K562 (cell line): ENCODE measurements around the gene PYDC2. TPM values are rescaled to one million over a fixed set of nuclear protein-coding genes. Genes with fewer than 3 reads are reported as not detected.
A peak's percentile ranks its signal among the peaks of the same experiment; 100 is the strongest.

Experiments used
- C11orf30 ChIP-seq: fragments of 450-650 bp; IDR thresholded peaks from 2 replicates; pipeline ENCODE4 v1.6.1; 2016; ENCODE audit warnings: low read depth, mild to moderate bottlenecking
- CBX5 ChIP-seq: IDR thresholded peaks from 2 replicates; pipeline ENCODE4 v1.6.1; 2014; ENCODE audit warnings: low read depth, borderline replicate concordance
- GATAD2B ChIP-seq: fragments of 450-650 bp; IDR thresholded peaks from 2 replicates; pipeline ENCODE4 v1.6.1; 2017; ENCODE audit warnings: mild to moderate bottlenecking, borderline replicate concordance
- HDAC3 ChIP-seq: fragments of 450-650 bp; IDR thresholded peaks from 2 replicates; pipeline ENCODE4 v1.6.1; 2018; ENCODE audit warnings: borderline replicate concordance, mild to moderate bottlenecking, moderate library complexity; ENCODE audit not compliant: partially characterized antibody
- MED1 ChIP-seq: sonication (generic); formaldehyde crosslinking; IDR thresholded peaks from 2 replicates; pipeline ENCODE4 v1.8.1; 2023; ENCODE audit warnings: missing genetic modification reagents, borderline replicate concordance
- RAD51 ChIP-seq: fragments of 450-650 bp; IDR thresholded peaks from 2 replicates; pipeline ENCODE4 v1.7.1; 2016; ENCODE audit warnings: low read depth, mild to moderate bottlenecking, borderline replicate concordance
- TFE3 ChIP-seq: fragments of 450-650 bp; formaldehyde crosslinking; IDR thresholded peaks from 2 replicates; pipeline ENCODE4 v1.4.0; 2020; ENCODE audit warnings: mild to moderate bottlenecking, mixed read lengths
- ZBTB26 ChIP-seq: fragments of 450-650 bp; formaldehyde crosslinking; IDR thresholded peaks from 2 replicates; pipeline ENCODE4 v1.4.0; 2022; ENCODE audit warnings: missing genetic modification characterization
- ZKSCAN8 ChIP-seq: fragments of 200-800 bp; sonication (Bioruptor generic); IDR thresholded peaks from 2 replicates; pipeline ENCODE4 v1.6.1; 2016; ENCODE audit warnings: missing genetic modification characterization, missing compliant biosample characterization
- polyA plus RNA-seq, 8 experiments: library from polyadenylated mRNA; depleted of rRNA in 4 of 8; stranded (reverse) in 5 of 8; unstranded in 3 of 8; fragments of >200 nt; fragmentation: Nextera tagmentation in 2 of 8; fragmentation: Illumina TruSeq in 1 of 8; extraction: Ambion mirVana in 2 of 8; extraction: Trizol in 1 of 8; gene quantifications; 2 replicates each; pipeline versions ENCODE4 v1.2.1 to v1.2.3, GENCODE V29; 2011 to 2014; ENCODE audit warnings: inconsistent platforms in 1 of 8, missing spikeins in 1 of 8
- total RNA-seq, 7 experiments: library from RNA; depleted of rRNA in 6 of 7; stranded (reverse); fragments of >200 nt in 6 of 7; fragmentation: Illumina TruSeq in 2 of 7; extraction: Trizol in 2 of 7; gene quantifications; 2 replicates each; pipeline versions ENCODE4 v1.2.1 to v1.2.3, GENCODE V29; 2011 to 2021; ENCODE audit warnings: low replicate concordance in 1 of 7

PYDC2 gene
- total and polyA plus RNA-seq, 9 of the 15 experiments (the other 6 are each of a cell fraction or from before 2014, with no cell fraction given) = 4.0 to 7.6 (median 5.1) TPM; not detected in 5

GRCh38 chr3:191455257-191455952 is 5.6 kb upstream of the PYDC2 start (continued):
- TF ChIP-seq CBX5 (no peak), ZKSCAN8 (no peak), TFE3 (no peak), RAD51 (no peak), MED1 (CRISPR knock-in tag) (no peak), ZBTB26 (CRISPR knock-in tag) (no peak), HDAC3 (no peak), C11orf30 (peak; percentile 33), GATAD2B (no peak)
